GM23338 (cell line): Measurements from ENCODE around the gene DBNL. TPM values are rescaled to one million over a fixed set of nuclear protein-coding genes. Genes with fewer than 3 reads are reported as not detected.

Experiments
- CREB1 ChIP-seq: fragments of 250-450 bp; sonication (Bioruptor Pico); IDR thresholded peaks from 2 replicates; pipeline ENCODE4 v1.5.0; 2020; ENCODE audit warnings: low read depth, mild to moderate bottlenecking, moderate library complexity
- REST ChIP-seq: IDR thresholded peaks from one replicate; pipeline ENCODE4 v1.6.1; 2018; ENCODE audit warnings: antibody characterized with exemption; ENCODE audit not compliant: unreplicated experiment
- ZNF462 ChIP-seq: fragments of 250-450 bp; sonication (Bioruptor Pico); IDR thresholded peaks from 2 replicates; pipeline ENCODE4 v1.5.0; 2020; ENCODE audit warnings: mild to moderate bottlenecking, moderate library complexity
- polyA plus RNA-seq: library from polyadenylated mRNA; unstranded; fragments of >200 nt; fragmentation: Nextera tagmentation; extraction: Ambion mirVana; gene quantifications from 2 replicates; pipeline ENCODE4 v1.2.1, GENCODE V29; 2016
- total RNA-seq: library from RNA; depleted of rRNA; stranded (reverse); fragments of >200 nt; shearing (Covaris generic); gene quantifications from 2 replicates; pipeline ENCODE4 v1.2.3, GENCODE V29; 2014

The DBNL gene
- total and polyA plus RNA-seq, 2 experiments from 2014 or later: 18.1 to 49.4 TPM

DNA sequence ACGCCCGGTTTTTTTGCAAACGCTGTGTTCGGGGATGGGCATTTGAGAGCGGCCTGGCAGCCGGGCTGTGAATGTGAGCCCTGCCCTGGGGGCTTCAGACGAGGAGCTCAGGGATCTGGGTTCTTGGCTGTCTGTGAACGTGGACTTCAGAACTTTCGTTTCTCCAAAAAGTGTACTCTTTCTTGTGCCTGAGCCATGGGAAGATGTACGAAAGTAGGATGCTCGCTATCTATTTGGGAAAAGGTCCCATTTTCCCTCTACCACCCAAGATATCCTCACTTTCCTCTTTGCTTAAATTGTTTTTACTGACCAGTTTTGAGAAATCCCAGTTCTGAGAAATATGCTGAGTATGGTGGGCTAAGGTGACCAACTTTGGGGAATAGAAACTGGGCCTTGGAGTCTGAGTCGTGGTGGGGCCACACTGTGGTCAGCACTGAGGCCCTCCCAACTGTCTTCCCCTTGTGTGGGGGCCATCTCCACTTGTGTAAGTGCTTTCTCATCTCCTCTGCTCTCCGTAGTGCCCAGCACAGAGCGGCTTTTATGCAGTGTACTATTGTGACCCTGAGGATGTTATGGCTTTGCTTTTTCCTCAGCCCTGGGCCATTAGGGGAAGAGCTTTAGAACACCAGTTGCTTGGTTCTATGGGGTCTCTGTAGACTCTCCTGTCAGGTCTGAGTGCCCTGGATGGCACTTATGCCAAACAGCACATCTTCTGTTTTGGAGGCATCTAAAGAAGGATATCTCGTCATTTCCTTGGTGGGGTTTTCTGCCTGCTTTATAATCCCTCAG, 918 bp downstream of the DBNL start (continued):
- TF ChIP-seq REST (no peak), CREB1 (CRISPR knock-in tag) (no peak), ZNF462 (CRISPR knock-in tag) (no peak)
